SHP77 (cell line): ENCODE data around the gene CCDC148.

Source experiments
- DNase-seq, 2 experiments: peaks; one replicate each; lab custom pipeline; 2025; lab: John Stamatoyannopoulos, UW

CCDC148 gene

DNA sequence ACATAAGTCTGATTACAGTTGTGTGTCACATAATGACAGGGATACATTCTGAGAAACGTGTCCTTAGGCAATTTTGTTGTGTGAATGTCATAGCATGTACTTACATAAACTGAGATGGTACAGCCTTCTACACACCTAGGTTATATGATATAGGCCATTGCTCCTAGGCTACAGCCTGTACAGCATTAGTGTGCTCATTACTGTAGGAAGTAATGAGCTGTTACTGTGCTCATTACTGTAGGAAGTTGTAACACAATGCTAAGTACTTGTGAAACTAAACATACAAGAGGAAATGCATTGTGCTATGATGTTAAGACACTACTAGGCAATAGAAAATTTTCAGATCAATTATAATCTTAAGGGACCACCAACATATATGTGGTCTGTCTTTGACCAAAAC lies 282.1 kb downstream of the CCDC148 start:
- DNase-seq, result no peak

DNA sequence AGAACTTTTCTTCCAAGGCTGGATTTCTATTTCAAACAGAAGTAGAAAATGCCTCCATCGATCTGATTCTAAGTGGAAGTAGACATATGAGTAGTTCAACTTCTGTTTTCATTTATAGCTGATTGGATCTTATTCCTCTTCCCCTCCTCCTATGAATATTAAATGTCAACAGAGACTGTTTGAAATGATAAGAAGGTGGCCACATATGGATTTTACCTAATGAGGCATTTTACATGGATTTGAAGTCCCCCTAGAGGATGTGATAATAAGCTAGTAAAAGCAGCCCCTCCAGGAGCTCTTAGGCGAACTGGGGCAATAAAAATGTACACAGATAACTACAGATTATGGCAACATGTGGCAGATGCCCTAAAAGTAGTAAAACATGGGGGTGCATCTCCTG lies 283.8 kb downstream of the CCDC148 start:
- no peak for DNase-seq

DNA sequence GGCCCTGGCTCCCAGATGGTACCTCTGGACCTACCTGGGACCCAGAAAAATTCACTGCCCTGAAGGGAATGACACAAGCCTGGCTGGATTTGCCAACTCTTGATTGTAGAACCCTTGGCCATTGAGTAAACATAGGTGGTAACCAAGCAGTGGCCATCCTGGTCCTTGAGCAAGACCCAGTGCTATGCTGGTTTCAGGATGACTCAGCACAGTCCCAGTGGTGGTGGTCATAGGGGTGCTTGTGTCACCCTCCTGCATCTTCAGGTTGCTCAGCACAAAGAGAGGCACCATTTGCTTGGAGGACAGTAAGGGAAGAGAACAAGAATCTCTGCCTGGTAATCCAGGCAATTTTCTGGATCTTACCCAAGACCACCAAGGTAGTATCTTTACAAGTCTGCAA lies 302.0 kb downstream of the CCDC148 start:
- DNase-seq, result no peak

DNA sequence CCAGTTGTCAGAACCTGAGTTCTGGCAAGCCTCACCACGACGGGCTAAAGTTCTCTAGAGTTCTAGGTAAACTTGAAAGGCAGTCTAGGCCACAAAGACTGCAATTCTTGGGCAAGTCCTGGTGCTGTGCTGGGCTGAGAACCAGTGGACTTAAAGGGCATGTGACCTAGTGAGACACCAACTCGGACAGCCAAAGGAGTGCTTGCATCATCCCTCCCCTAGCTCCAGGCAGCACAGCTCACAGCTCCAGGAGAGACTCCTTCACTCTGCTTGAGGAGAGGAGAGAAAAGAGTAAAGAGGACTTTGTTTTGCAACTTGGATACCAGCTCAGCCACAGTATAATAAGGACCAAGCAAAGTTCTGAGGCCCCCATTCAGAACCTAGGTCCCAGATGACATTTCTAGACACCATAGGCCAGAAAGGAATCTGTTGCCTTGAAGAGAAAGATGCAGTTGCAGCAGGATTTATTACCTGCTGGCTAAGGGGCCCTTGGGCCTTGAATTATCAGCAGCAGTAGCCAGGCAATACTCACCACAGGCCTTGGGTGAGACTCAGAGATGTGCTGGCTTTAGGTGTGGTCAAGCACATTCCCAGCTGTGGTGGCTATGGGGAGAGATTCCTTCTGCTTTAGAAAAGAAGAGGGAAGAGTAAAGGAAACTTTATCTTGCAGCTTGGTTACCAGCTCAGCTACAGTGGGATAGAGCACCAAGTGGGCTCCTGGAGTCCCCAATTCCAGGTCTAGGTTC lies 303.1 kb downstream of the CCDC148 start:
- DNase-seq, result no peak

DNA sequence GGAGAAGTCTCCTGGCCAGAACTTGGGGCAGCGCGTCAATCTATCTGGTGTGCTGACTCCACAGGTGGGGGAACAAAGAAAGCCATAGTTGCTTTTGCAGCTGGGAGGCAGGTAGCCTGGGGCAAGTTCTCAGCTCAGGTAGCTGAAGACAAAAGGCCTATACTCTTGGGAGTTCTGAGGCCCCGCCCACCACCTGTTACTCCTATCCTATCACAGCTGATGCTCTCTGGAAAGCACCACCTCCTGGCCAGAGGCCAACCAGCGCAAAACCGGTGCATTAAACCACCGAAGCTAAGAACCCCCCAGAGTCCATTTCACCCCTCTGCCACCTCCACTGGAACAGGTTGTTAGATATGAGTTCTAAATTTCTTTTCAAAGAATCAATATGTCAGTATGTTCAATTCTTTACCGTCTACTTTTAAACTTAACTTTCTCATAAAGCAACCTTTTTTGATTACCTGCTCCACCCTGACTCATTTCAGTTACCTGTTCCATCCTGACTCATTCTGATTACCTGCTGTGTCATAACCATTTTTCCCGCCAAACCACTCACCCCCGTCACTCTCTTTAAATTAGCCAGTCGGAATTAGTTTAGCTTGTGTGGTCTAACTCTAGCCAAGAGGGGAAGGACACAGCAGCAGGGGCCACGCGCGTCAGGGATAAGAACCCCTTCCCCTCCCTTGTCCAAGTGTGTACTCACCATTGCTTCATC lies 311.5 kb downstream of the CCDC148 start:
- DNase-seq, result no peak

DNA sequence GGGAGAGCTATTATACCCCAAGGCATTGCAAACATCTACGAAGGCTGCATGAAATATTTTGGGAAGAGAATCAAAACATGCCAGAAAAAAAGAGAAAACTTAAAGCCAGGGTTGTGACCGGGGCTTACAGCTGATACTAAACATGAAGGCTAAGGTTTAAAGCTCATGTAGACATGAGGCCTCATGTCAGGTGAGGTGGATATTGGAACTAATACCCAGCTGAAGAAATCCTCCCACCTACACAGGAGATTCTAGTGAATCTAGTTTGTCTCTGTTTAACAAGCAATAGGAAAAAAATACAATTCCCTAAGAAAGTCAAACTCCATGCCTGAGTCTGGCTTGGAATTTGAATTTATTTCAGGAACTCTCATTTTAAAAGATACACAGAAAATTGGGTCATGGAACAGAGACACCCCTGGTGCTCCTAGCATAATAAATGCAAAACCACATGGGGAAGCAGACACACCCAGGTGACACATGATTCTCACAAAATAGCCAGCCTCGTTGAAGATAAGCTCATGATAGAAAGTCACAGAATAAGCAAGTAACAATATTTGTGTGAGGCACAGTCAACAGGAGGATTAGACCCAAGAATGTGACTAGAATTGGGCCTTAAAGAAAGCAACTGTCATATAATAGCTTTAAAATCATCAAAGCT lies 312.7 kb downstream of the CCDC148 start:
- DNase-seq, result no peak

DNA sequence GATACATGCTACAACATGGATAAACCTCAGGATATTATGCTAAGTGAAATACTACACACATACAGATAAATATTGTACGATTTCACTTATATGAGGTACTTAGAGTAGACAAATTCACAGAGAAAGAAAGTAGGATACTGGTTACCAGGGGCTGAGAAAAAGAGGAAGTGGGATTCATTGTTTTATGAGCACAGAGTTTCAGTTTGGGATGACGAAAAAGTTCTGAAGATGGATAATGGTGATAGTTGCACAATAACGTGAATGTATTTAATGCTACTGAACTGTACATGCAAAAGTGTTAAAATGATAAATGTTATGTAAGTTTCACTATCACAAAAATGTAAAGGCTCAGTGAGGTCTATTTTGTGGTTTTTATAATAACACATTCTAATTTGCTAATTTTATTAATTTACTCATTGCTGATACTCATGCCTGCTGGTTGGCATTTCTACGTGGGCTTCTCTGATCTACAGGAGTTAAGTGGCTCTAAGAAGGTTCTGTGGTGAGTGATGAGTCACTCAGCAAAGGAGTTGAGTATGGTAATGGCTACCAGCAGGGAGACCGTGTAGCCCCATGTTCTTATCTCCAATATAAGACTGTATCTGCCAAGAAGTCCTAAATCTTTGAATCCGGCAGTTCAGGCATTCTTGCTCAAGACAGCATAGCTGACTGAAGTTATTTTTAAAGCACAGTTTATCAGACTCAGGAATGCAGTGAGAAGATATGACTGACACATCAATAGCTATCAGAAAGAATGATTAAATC lies 313.8 kb downstream of the CCDC148 start:
- DNase-seq, result no peak

DNA sequence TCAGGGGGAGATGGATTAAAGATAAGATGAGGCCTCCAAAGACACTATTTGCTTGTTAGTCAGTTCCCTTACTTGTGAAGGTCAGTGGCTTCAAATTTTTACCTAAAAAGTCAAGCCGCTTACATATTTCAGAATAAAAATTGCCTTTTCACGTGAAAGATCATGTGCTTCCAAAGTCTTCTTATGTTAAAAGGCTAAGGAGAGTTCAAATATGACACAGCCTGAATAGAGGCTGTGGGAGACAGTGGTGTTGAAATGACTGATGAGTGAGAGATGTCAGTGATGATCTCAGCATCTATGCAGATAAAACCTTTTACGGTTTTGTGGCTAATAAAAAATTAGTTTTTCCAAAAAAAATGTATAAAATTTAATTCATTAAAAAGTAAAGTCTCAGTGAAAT lies 314.4 kb downstream of the CCDC148 start:
- DNase-seq, result no peak

DNA sequence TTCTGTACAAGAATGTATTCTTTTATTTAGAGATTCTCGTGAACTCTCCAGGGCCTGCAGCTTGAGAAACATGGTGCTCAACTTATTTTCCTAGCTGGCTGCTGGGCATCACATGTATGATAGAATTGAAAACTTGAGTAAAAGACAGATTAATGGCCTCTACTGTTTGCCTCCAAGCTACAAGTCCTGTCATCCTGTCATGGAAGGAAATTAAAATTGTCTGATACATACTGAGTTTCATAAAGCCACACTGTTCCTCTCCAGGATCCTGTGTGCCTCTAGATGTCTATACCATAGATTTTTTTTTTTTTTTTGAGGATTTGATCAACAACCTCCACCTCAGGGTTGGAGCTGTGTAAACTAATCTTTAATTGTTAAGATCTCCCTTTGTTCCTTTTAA lies 316.4 kb downstream of the CCDC148 start:
- no peak for DNase-seq

DNA sequence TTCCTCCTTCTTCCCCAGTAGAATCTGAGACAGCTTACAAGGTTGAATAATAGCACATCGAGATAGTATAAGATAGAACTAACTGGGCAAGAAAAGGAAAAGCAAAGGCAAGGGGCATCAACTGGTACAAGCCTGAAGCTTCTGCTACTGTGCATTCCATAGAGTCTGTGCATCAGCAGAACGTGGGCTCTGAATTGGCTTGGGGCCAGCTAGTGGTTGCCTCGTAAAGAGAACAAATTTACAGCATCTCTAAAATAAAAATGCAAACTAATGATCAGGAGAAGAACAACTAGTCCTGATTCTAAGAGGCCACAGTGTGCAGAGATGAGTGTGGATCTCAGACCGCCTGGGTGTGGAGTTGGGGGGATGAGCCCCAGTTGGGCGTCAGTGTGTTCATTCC lies 318.3 kb downstream of the CCDC148 start:
- DNase-seq, result no peak

DNA sequence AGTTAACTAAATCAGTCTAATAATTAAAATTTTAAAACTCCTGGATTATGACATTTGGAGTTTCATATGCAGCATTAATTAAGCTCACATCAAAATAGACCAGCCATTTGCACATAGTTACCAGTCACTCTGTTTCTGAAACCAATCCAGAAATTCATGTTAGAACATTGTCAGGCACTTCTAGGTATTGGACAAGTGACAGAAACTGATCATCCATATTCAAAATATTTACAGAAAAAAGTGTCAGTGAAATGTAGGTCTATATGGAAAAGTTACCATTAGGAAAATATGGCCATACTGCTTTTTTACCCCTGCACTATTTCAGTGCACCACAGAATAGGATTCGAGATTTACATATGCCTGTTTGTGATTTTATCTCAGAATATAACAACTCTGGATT lies 321.5 kb downstream of the CCDC148 start:
- DNase-seq, result no peak

DNA sequence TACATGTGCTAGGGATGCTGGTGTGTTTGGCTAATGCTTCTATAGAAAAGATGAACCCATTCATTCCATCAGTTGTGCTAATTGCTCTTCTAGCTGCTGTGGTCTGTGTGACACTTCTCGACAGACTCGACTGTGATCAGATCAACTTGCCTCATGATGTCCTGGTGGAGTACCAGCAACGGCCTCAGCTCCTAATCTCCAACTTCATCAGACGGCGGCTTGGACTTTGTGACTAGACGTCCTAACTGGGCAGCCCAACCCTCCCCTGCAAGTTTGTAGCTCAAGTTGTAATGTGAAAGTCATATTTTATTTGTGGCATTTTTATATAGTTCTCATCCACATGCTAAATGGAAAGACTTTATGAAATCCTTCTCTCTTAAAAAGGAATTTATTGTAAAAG lies 321.9 kb downstream of the CCDC148 start:
- no peak for DNase-seq

DNA sequence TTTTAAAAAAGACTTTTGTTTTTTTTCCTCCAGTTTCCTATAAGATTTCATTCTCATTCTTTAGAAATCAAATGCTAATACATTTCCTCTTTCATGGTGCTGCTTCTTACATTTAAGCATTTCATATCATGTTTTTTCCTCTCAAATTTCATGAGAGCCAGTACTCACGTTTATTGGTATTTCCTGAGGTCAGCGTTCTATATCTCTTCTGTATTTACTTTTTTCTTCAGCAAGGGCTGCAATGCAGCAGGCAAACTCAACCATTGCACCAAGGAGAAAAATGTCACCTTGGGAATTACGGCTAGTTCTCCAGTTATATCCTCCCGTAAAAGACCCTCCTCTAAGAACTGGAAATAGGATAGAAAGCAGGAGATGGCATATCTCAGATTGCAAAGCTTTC lies 322.5 kb downstream of the CCDC148 start:
- DNase-seq, result no peak

DNA sequence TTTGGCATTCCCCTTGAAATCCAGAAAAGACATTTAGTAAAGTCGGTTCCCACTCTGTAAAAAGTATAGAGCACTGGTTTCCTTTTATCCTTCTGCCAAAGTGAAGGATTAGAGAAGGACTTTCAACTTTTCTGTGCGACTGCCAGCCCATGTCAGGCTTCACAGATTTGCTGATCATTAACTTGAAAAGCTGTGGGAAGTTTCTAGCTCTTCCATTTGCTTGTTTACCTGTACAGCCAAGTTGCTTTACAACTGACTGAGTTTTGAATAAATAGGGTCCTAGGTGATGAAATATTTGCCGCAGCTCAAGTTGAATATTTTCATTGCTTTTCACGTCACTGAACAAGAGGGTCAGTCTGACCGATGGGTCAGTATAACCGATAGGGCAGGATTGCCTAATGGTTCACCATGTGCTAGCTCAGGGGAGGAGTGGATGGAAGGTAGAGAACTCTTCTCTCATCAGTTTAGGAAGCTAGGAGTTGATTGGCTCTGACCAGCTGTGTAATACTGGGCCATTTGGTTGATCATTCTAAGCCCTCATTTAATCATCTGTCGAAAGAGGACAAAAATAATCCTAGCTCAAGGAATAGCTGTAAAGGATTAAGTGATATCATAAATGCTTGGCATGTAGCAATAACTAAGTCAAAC lies 324.5 kb downstream of the CCDC148 start:
- no peak for DNase-seq

DNA sequence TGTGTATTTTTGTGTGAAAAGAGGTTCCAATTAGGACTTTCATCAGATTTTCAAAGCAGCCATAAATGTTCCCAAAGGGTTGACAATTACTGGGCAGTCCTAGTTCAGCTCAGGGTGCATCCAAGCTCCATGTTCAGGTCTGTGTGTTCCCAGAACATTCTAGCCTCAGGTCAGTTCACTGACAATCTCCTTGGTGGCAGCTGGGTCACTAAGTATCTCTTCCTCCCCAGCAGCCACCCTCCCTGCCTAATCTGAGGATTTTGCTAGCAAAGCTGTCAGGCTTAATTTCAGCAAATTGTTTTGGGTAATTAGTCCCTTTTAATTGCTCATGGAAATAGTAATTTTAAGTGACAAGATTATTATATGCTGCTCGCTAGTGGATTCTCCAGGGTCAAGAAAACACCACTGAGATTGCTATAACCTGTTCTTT lies 325.1 kb downstream of the CCDC148 start:
- DNase-seq, result no peak

DNA sequence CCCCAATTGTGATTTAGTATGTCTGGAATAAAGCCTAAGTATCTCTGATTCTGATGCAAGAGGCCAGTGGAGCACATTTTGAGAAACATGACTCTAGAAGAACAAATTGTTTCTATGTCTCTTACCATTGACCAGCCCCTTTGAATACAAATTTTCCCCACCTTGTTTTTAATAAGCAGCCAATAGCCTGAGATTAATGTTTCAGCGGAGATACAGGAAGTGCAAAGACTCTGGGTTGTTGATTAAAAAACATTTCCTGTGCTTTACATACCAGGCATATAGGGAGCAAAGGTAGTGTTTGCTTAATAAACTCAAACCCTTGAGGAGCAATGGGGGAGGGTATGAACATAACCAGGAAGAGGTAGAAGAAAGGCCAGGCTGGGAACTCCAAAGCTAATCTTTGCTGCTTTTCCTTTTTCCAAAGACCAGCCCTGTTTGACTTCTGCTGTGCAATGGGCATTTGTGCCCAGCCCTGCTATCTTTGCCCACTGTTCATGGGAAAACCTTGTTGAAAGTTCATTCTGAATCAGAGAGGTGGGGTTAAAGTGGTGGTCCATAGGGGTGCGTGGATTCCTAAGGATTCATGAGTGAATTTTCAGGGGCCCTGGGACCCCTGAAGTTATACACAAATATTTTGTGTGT lies 325.6 kb downstream of the CCDC148 start:
- DNase-seq, result no peak

DNA sequence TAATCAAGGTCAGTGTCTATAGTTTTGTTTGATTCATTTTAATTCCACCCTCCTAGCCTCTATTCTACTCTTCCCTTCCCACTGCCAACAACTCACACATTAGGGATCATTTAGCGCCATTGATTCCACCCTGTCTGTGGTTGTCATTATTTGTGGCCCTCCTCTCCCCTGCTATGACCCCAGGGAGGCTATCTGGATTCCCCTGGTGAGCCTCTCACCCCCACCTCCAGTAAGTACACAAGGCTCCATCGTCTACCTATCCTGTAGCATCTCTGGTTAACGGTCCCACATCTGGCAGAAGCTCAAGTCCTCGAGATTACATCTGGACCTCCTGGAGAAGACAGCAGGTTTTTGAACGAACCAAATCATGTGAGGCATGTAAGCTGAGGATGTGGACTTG lies 327.5 kb downstream of the CCDC148 start:
- no peak for DNase-seq

DNA sequence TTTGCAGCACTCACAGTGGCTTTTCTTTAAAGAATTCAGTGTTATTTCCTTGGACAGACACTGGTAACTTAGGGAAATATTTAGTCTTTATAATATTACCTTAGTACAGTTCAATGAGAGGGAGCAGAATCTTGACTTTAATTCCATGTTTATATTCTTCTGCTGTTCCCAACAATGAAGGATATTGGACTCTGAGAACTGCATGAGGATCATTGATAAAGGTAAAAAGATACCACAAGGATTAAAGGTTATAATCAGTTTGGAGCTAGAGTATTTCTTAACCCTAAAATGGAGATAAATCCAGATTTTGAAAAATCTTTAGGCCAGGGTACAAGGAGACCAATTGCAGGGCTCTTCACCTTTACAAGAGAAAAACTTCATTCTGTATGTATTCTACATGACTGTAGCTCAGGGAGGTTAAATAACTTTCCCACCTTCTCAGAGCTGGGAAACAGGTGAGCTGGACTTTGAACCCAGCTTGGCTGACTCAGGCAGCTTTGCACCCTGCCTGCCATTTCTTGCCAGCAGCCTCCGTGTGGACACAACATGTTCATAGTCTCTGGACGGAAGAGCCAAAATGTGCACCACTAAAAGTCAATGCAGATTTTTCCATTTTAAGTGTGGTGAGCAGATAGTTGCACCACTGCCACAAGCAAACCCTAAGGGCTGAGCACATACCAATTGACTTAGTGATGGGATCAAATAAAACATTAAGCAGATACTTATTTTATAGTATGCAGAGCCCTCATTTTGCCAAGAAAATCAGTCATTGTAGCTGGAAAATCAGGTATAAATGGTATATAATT lies 328.2 kb downstream of the CCDC148 start:
- no peak for DNase-seq

DNA sequence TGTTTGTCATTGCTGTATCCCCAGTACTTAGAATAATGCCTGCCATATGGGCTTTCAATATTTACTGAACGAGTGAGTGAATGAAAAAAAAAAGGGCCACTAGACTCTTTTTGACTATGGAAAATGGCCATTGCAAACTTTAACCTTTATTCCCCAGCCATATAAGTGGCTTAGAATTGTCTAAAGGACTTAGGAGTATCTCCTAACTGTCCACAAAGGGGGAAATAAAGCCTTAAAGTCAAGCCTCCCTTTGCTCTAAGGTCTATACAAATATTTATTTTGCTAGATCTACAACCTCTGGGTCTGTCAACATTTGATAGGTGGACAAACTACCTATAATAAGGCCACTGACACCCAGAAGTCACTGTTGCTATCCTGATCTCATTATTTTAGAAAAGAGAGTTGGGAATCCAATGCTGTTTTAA lies 329.2 kb downstream of the CCDC148 start:
- DNase-seq, result no peak

DNA sequence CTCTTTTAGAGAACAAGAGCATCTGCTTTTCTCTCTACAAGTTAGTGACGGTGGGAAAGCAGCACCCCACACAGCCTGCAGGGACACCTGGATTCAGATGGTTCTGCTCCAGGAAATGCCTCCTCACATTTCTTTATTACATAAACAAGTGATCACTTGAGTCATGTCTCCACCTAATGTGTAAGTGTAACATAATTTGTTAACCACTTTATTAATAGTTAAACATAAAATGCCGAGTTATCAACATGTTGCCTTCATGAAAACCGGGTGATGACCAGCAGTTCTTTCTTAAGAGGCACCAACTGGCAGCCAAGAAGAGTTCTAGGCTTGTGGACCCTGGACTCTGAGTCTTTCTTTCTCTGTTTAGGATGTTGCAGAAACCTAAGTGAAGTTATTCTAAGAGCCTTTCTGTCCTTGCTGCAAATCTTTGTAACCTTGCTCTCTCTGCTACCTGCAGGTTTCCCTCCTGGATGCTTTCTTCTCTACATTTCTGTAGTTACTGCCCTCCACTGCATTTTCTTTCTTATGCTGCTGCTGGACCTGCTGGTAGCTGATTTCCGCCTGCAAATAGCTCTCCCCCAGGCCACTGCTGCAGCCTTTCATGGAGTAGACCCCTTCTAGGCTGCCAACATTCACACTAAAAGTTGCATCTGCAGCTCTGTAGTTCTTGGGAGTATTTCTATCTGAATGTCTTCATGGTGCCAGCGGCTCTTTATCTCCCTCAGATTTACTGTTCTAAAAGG lies 330.6 kb downstream of the CCDC148 start:
- DNase-seq, result no peak
